WTC11 (cell line): ENCODE data around the gene ALKBH6. TPM values are rescaled to one million over a fixed set of nuclear protein-coding genes. Genes with fewer than 3 reads are reported as not detected.
A peak's percentile ranks its signal among the peaks of the same experiment; 100 is the strongest.

ENCODE experiments used
- ATAC-seq: fragments of 200-7000 bp; cut with Tn5 transposase; 2 replicates; pipeline ENCODE4 v1.10.0; 2021; ENCODE audit warnings: mild to moderate bottlenecking, moderate library complexity
- CTCF ChIA-PET: fragments of 300-600 bp; sonication (Branson Sonifier 250); formaldehyde crosslinking; loops from one replicate; lab custom pipeline; 2021; ENCODE audit warnings: antibody characterized with exemption; lab: Charles Lee
- POLR2A ChIA-PET: fragments of 350-600 bp; sonication (Branson Sonifier 250); formaldehyde crosslinking; loops from one replicate; lab custom pipeline; 2021; ENCODE audit warnings: antibody characterized with exemption; lab: Charles Lee
- DNase-seq: peaks from one replicate; pipeline ENCODE4 v3.0.0; 2021; ENCODE audit warnings: low spot score
- H3K27ac Mint-ChIP-seq: 2 replicates; pipeline ENCODE4 v1.8.0; 2021; ENCODE audit warnings: mixed read lengths
- H3K27me3 Mint-ChIP-seq: 2 replicates; pipeline ENCODE4 v1.8.0; 2021; ENCODE audit warnings: low read depth, mild to moderate bottlenecking, moderate library complexity, mixed read lengths
- H3K36me3 Mint-ChIP-seq: 2 replicates; pipeline ENCODE4 v1.8.0; 2021; ENCODE audit warnings: mixed read lengths
- H3K4me1 Mint-ChIP-seq: 2 replicates; pipeline ENCODE4 v1.8.0; 2022; ENCODE audit warnings: mixed read lengths
- H3K4me3 Mint-ChIP-seq: 2 replicates; pipeline ENCODE4 v1.8.0; 2021; ENCODE audit warnings: mild to moderate bottlenecking, moderate library complexity, mixed read lengths
- H3K9me3 Mint-ChIP-seq: 2 replicates; pipeline ENCODE4 v1.8.0; 2021; ENCODE audit warnings: mixed read lengths
- CBFB ChIP-seq: sonication (generic); formaldehyde crosslinking; IDR thresholded peaks from 2 replicates; pipeline ENCODE4 v1.8.1; 2022; ENCODE audit warnings: mild to moderate bottlenecking, low read depth, missing genetic modification reagents
- FOXP4 ChIP-seq: sonication (generic); formaldehyde crosslinking; IDR thresholded peaks from 2 replicates; pipeline ENCODE4 v1.8.0; 2022; ENCODE audit warnings: mild to moderate bottlenecking, missing genetic modification reagents
- PRRX2 ChIP-seq: fragments of 250-450 bp; sonication (Bioruptor Pico); IDR thresholded peaks from 2 replicates; pipeline ENCODE4 v1.8.0; 2021; ENCODE audit warnings: mild to moderate bottlenecking
- TCF7 ChIP-seq: sonication (generic); formaldehyde crosslinking; IDR thresholded peaks from 2 replicates; pipeline ENCODE4 v1.8.0; 2022; ENCODE audit warnings: mild to moderate bottlenecking, low read depth, missing genetic modification reagents, moderate library complexity
- ZBTB21 ChIP-seq: sonication (generic); formaldehyde crosslinking; IDR thresholded peaks from 2 replicates; pipeline ENCODE4 v1.8.1; 2023; ENCODE audit warnings: mild to moderate bottlenecking, missing genetic modification reagents, borderline replicate concordance
- ZNF317 ChIP-seq: sonication (generic); formaldehyde crosslinking; IDR thresholded peaks from 2 replicates; pipeline ENCODE4 v1.8.1; 2023; ENCODE audit warnings: low read depth, mild to moderate bottlenecking, moderate library complexity, missing genetic modification reagents, borderline replicate concordance
- total RNA-seq: library from RNA; stranded (reverse); gene quantifications from 3 replicates; pipeline ENCODE4 v1.2.3, GENCODE V29; 2021

ALKBH6 gene
- total RNA-seq, 1 experiment from 2014 or later, result 28.1 TPM

- CTCF ChIA-PET, result interaction anchor here (0.9 to 2.6 kb wide), 4 partner anchors 17 to 49 kb away, joined by 3 to 9 read pairs (median 6); partner anchors contain the start of genes SDHAF1 and SYNE4
- Mint-ChIP-seq H3K4me1 (0 out of 2 replicates have a peak, but pooled peaks cover 4% of the 10 kb centered on the region), H3K36me3 (no peaks in the 10 kb centered on the region; the same call in 1 of the 2 replicates), H3K9me3 (peaks cover 6% of the 10 kb centered on the region), H3K27ac (no peak overlapping the region), H3K4me3 (peak overlapping the region; percentile 55), H3K27me3 (peaks cover 58% of the 10 kb centered on the region)
- TF ChIP-seq PRRX2 (CRISPR knock-in tag), result no peak
- TF ChIP-seq TCF7 (CRISPR knock-in tag), result no peak
- no peak for TF ChIP-seq FOXP4 (CRISPR knock-in tag)
- no peak for TF ChIP-seq ZNF317
- no peak for TF ChIP-seq ZBTB21
- no peak for TF ChIP-seq CBFB (CRISPR knock-in tag)
- POLR2A ChIA-PET, result no interaction called here
- peak; percentile 36 for DNase-seq
- peak; percentile 35 for ATAC-seq
Measured at GRCh38 chr19:35959968-35960320, 54.1 kb downstream of the ALKBH6 start.

Other genes starting within 250 kb of the ALKBH6 start
- gene ARHGAP33, start 238.6 kb downstream of the ALKBH6 start, total RNA-seq, result 36.8 to 43.9 TPM (median 39.8 TPM) in 3 replicates
- gene PRODH2, start 201.4 kb downstream of the ALKBH6 start, total RNA-seq, result 0.14 TPM in 1 of 3 replicates, not detected in the others
- gene NPHS1, start 161.7 kb downstream of the ALKBH6 start, total RNA-seq, result 0.61 to 1.7 TPM (median 1.7 TPM) in 3 replicates
- 4.7 to 5.3 TPM (median 4.9 TPM) in 3 replicates for gene KIRREL2, start 157.3 kb downstream of the ALKBH6 start, total RNA-seq
- gene APLP1, start 145.6 kb downstream of the ALKBH6 start, total RNA-seq, result 15.5 to 24.0 TPM (median 20.2 TPM) in 3 replicates
- 10.6 to 13.9 TPM (median 12.8 TPM) in 3 replicates for gene NFKBID, start 113.7 kb downstream of the ALKBH6 start, total RNA-seq
- gene HCST, start 111.7 kb downstream of the ALKBH6 start, total RNA-seq, result 1.8 to 1.9 TPM (median 1.8 TPM) in 3 replicates
- 0.34 to 0.55 TPM (median 0.46 TPM) in 3 replicates for gene TYROBP, start 105.9 kb downstream of the ALKBH6 start, total RNA-seq
- gene LRFN3, start 77.8 kb downstream of the ALKBH6 start, total RNA-seq, result 20.6 to 26.4 TPM (median 24.8 TPM) in 3 replicates
- 19.5 to 20.8 TPM (median 20.4 TPM) in 3 replicates for gene SDHAF1, start 19.0 kb downstream of the ALKBH6 start, total RNA-seq
- gene SYNE4, start 5.4 kb downstream of the ALKBH6 start, total RNA-seq, result 17.6 to 28.5 TPM (median 27.9 TPM) in 3 replicates
- gene CLIP3, start 18.7 kb upstream of the ALKBH6 start, total RNA-seq, result 16.2 to 19.4 TPM (median 17.9 TPM) in 3 replicates
- 6.6 to 10.7 TPM (median 6.9 TPM) in 3 replicates for gene THAP8, start 40.1 kb upstream of the ALKBH6 start, total RNA-seq
- 30.9 to 40.0 TPM (median 30.9 TPM) in 3 replicates for gene WDR62, start 40.7 kb upstream of the ALKBH6 start, total RNA-seq
- gene OVOL3, start 96.9 kb upstream of the ALKBH6 start, total RNA-seq, result not detected in 3 replicates
- gene POLR2I, start 100.7 kb upstream of the ALKBH6 start, total RNA-seq, result 161 to 177 TPM (median 165 TPM) in 3 replicates
- gene TBCB, start 101.3 kb upstream of the ALKBH6 start, total RNA-seq, result 170 to 187 TPM (median 182 TPM) in 3 replicates
- gene CAPNS1, start 125.9 kb upstream of the ALKBH6 start, total RNA-seq, result 332 to 358 TPM (median 344 TPM) in 3 replicates
- gene COX7A1, start 138.2 kb upstream of the ALKBH6 start, total RNA-seq, result 0.64 to 1.0 TPM (median 0.70 TPM) in 3 replicates
- gene ZNF565, start 200.5 kb upstream of the ALKBH6 start, total RNA-seq, result 2.5 to 3.0 TPM (median 2.8 TPM) in 3 replicates
- 122 to 128 TPM (median 124 TPM) in 3 replicates for gene ZNF146, start 200.9 kb upstream of the ALKBH6 start, total RNA-seq